ENCODE results near the gene MAP4K4. TPM values are rescaled to one million over a fixed set of nuclear protein-coding genes. Genes with fewer than 3 reads are reported as not detected.

MAP4K4 gene
- total RNA-seq, 3 donors from 2014 or later = 30.7 to 36.9 (median 34.7) TPM

GRCh38 chr2:101781791-101782426, 84.4 kb downstream of the MAP4K4 start:
- ATAC-seq (peak; percentile 67 to 68), DNase-seq (no peak)
- peaks cover 88% of the 10 kb centered on the region for H3K4me1 Mint-ChIP-seq (ENCODE audit: low read depth)
- no peaks in the 10 kb centered on the region for H3K27me3 Mint-ChIP-seq (ENCODE audit: low read depth)
- peak overlapping the region; percentile 68 for H3K4me3 Mint-ChIP-seq
- H3K36me3 Mint-ChIP-seq (ENCODE audit: insufficient read depth) = peaks cover 10% of the 10 kb centered on the region
- no peaks in the 10 kb centered on the region for H3K9me3 Mint-ChIP-seq

- H3K4me1 Mint-ChIP-seq (ENCODE audit: low read depth) = peaks cover 88% of the 10 kb centered on the region
- no peaks in the 10 kb centered on the region for H3K27me3 Mint-ChIP-seq (ENCODE audit: low read depth)
- H3K4me3 Mint-ChIP-seq = peak overlapping the region; percentile 68
- no peak for DNase-seq
- H3K36me3 Mint-ChIP-seq (ENCODE audit: insufficient read depth) = peaks cover 10% of the 10 kb centered on the region
- ATAC-seq = peak; percentile 28 to 44
- H3K9me3 Mint-ChIP-seq = no peaks in the 10 kb centered on the region
Observed at GRCh38 chr2:101782427-101782792, 84.9 kb downstream of the MAP4K4 start.

- H3K9me3 Mint-ChIP-seq = no peaks in the 10 kb centered on the region
- peaks cover 75% of the 10 kb centered on the region for H3K4me1 Mint-ChIP-seq (ENCODE audit: low read depth)
- ATAC-seq (no peak), DNase-seq (no peak)
- peaks cover 22% of the 10 kb centered on the region for H3K36me3 Mint-ChIP-seq (ENCODE audit: insufficient read depth)
- H3K4me3 Mint-ChIP-seq = no peak overlapping the region
- no peaks in the 10 kb centered on the region for H3K27me3 Mint-ChIP-seq (ENCODE audit: low read depth)
Observed at GRCh38 chr2:101787097-101787496, 89.6 kb downstream of the MAP4K4 start.

GRCh38 chr2:101788565-101788964, 91.1 kb downstream of the MAP4K4 start:
- Mint-ChIP-seq H3K27me3 (ENCODE audit: low read depth) (no peaks in the 10 kb centered on the region), H3K4me3 (no peak overlapping the region), H3K4me1 (ENCODE audit: low read depth) (peaks cover 70% of the 10 kb centered on the region), H3K36me3 (ENCODE audit: insufficient read depth) (peaks cover 22% of the 10 kb centered on the region), H3K9me3 (no peaks in the 10 kb centered on the region)
- ATAC-seq = peak; percentile 34 to 49
- no peak for DNase-seq

GRCh38 chr2:101788995-101789970, 91.8 kb downstream of the MAP4K4 start:
- ATAC-seq (peak; percentile 34 to 64), DNase-seq (no peak)
- peaks cover 22% of the 10 kb centered on the region for H3K36me3 Mint-ChIP-seq (ENCODE audit: insufficient read depth)
- H3K9me3 Mint-ChIP-seq = no peaks in the 10 kb centered on the region
- H3K27me3 Mint-ChIP-seq (ENCODE audit: low read depth) = no peaks in the 10 kb centered on the region
- no peak overlapping the region for H3K4me3 Mint-ChIP-seq
- H3K4me1 Mint-ChIP-seq (ENCODE audit: low read depth) = peaks cover 68% of the 10 kb centered on the region

- Mint-ChIP-seq H3K4me1 (ENCODE audit: low read depth) (peaks cover 69% of the 10 kb centered on the region), H3K27me3 (ENCODE audit: low read depth) (no peaks in the 10 kb centered on the region), H3K4me3 (no peak overlapping the region), H3K36me3 (ENCODE audit: insufficient read depth) (peaks cover 23% of the 10 kb centered on the region), H3K9me3 (no peaks in the 10 kb centered on the region)
- no peak for DNase-seq
- no peak for ATAC-seq
Observed at GRCh38 chr2:101790416-101790815, 92.9 kb downstream of the MAP4K4 start.

GRCh38 chr2:101790857-101791256, 93.3 kb downstream of the MAP4K4 start:
- Mint-ChIP-seq H3K4me1 (ENCODE audit: low read depth) (peaks cover 69% of the 10 kb centered on the region), H3K36me3 (ENCODE audit: insufficient read depth) (peaks cover 23% of the 10 kb centered on the region), H3K9me3 (no peaks in the 10 kb centered on the region), H3K27me3 (ENCODE audit: low read depth) (no peaks in the 10 kb centered on the region), H3K4me3 (no peak overlapping the region)
- no peak for ATAC-seq
- no peak for DNase-seq

GRCh38 chr2:101792208-101792607, 94.7 kb downstream of the MAP4K4 start:
- ATAC-seq = no peak
- H3K4me3 Mint-ChIP-seq = no peak overlapping the region
- peaks cover 71% of the 10 kb centered on the region for H3K4me1 Mint-ChIP-seq (ENCODE audit: low read depth)
- peaks cover 23% of the 10 kb centered on the region for H3K36me3 Mint-ChIP-seq (ENCODE audit: insufficient read depth)
- no peaks in the 10 kb centered on the region for H3K27me3 Mint-ChIP-seq (ENCODE audit: low read depth)
- no peaks in the 10 kb centered on the region for H3K9me3 Mint-ChIP-seq
- no peak for DNase-seq

- Mint-ChIP-seq H3K4me3 (no peak overlapping the region), H3K27me3 (ENCODE audit: low read depth) (no peaks in the 10 kb centered on the region), H3K9me3 (no peaks in the 10 kb centered on the region), H3K36me3 (ENCODE audit: insufficient read depth) (peaks cover 23% of the 10 kb centered on the region), H3K4me1 (ENCODE audit: low read depth) (peaks cover 68% of the 10 kb centered on the region)
- ATAC-seq (no peak), DNase-seq (no peak)
Observed at GRCh38 chr2:101793277-101793969, 95.9 kb downstream of the MAP4K4 start.

- Mint-ChIP-seq H3K9me3 (no peaks in the 10 kb centered on the region), H3K4me3 (no peak overlapping the region), H3K4me1 (ENCODE audit: low read depth) (peaks cover 65% of the 10 kb centered on the region), H3K27me3 (ENCODE audit: low read depth) (no peaks in the 10 kb centered on the region), H3K36me3 (ENCODE audit: insufficient read depth) (peaks cover 23% of the 10 kb centered on the region)
- DNase-seq (no peak), ATAC-seq (no peak)
Observed at GRCh38 chr2:101794141-101794540, 96.6 kb downstream of the MAP4K4 start.

- Mint-ChIP-seq H3K4me3 (no peak overlapping the region), H3K9me3 (no peaks in the 10 kb centered on the region), H3K27me3 (ENCODE audit: low read depth) (no peaks in the 10 kb centered on the region), H3K36me3 (ENCODE audit: insufficient read depth) (peaks cover 22% of the 10 kb centered on the region), H3K4me1 (ENCODE audit: low read depth) (peaks cover 66% of the 10 kb centered on the region)
- DNase-seq (no peak), ATAC-seq (no peak)
Observed at GRCh38 chr2:101795033-101795432, 97.5 kb downstream of the MAP4K4 start.

- Mint-ChIP-seq H3K4me1 (ENCODE audit: low read depth) (peaks cover 66% of the 10 kb centered on the region), H3K36me3 (ENCODE audit: insufficient read depth) (peaks cover 9% of the 10 kb centered on the region), H3K4me3 (no peak overlapping the region), H3K9me3 (no peaks in the 10 kb centered on the region), H3K27me3 (ENCODE audit: low read depth) (no peaks in the 10 kb centered on the region)
- DNase-seq = no peak
- no peak for ATAC-seq
Observed at GRCh38 chr2:101796825-101797600, 99.5 kb downstream of the MAP4K4 start.

GRCh38 chr2:101801496-101801895, 104.0 kb downstream of the MAP4K4 start:
- Mint-ChIP-seq H3K4me1 (ENCODE audit: low read depth) (peaks cover 68% of the 10 kb centered on the region), H3K4me3 (no peak overlapping the region), H3K36me3 (ENCODE audit: insufficient read depth) (peaks cover 3% of the 10 kb centered on the region), H3K27me3 (ENCODE audit: low read depth) (no peaks in the 10 kb centered on the region), H3K9me3 (no peaks in the 10 kb centered on the region)
- ATAC-seq (no peak), DNase-seq (no peak)

- Mint-ChIP-seq H3K4me3 (no peak overlapping the region), H3K27me3 (ENCODE audit: low read depth) (no peaks in the 10 kb centered on the region), H3K4me1 (ENCODE audit: low read depth) (peaks cover 65% of the 10 kb centered on the region), H3K9me3 (no peaks in the 10 kb centered on the region), H3K36me3 (ENCODE audit: insufficient read depth) (peaks cover 7% of the 10 kb centered on the region)
- no peak for DNase-seq
- no peak for ATAC-seq
Observed at GRCh38 chr2:101802329-101802728, 104.8 kb downstream of the MAP4K4 start.
